ENCODE measurements around the gene ZNF587B. TPM values are rescaled to one million over a fixed set of nuclear protein-coding genes. Genes with fewer than 3 reads are reported as not detected.
"Not testable (repeated sequence)": the region's sequence is repeated elsewhere in the genome, so short reads cannot be mapped to it uniquely, and the experiment has no call there.

ZNF587B gene
- total and polyA plus RNA-seq, 2 experiments from 2014 or later: 5.1 to 10.1 TPM

DNA sequence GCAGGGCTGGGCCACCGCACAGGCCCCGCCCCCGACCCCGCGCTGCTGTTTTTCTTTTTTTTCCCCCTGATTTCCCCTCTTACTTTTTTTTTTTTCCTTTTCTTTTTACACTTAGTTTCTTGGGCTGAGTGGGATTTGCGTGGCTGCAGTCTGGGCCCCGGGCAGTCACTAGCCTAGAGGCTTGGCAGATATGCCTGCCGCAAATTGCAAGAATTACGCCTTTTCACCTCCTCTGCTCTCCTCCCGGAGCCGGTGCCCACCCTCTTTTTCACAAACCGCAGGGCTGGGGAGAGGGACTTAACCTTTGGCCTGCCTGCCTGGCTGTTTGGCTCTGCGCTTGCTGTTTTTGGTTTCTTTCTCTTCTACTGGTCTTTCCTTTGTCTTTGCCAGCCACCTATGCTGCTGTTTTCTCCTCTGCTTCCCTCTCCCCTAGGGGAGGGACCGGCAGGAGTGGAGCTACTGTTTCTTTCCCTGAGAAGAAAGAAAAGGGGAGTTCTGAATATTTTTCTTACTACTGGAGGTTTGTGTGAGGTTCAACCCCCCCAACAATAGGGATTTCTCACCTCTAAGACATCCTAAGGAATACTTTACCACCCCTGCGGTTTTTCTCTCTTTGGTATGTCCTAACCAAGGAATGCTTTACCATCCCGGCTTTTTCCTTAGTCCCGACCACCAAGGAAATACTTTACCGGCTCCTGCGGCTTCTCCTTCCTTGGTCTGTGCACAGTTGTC, 26.3 kb upstream of the ZNF587B start:
- DNase-seq: peak; percentile 78
- peaks cover 12% of the 10 kb centered on the region; the same call in 1 of the 2 replicates for H3K36me3 ChIP-seq (ENCODE audit: low read depth)
- H3K27me3 ChIP-seq (replicated peaks; ENCODE audit: insufficient read depth): no peaks in the 10 kb centered on the region
- peaks cover 74% of the 10 kb centered on the region for H3K79me2 ChIP-seq (ENCODE audit: insufficient read depth)
- 1 to 3% methylated on average over 14 to 19 of the region's 19 CpGs for WGBS, 2 experiments (ENCODE audit: low coverage in 1 of 2, low lambda C conversion rate in 2 of 2, missing lambda C conversion rate in 2 of 2)
- in situ Hi-C loops (cut with MboI): no loop called here
- peak overlapping the region; percentile 94 for H3K4me3 ChIP-seq
- TF ChIP-seq EZH2 (IDR thresholded peaks at IDR 0.05; ENCODE audit: insufficient read depth, poor library complexity, severe bottlenecking): no peak
- no peak for TF ChIP-seq EZH2phosphoT487 (IDR thresholded peaks at IDR 0.05; ENCODE audit: insufficient read depth, low read depth)
- H3K9me2 ChIP-seq (ENCODE audit: insufficient read depth): no peaks in the 10 kb centered on the region
- no peaks in the 10 kb centered on the region for H4K20me1 ChIP-seq (ENCODE audit: insufficient read depth)
- no peaks in the 10 kb centered on the region for H3K9me3 ChIP-seq (ENCODE audit: low read depth)
- H3K4me1 ChIP-seq (ENCODE audit: insufficient read depth): peaks cover 13% of the 10 kb centered on the region
- peak overlapping the region; percentile 97 for H3K4me2 ChIP-seq (ENCODE audit: unreplicated experiment)
- peaks cover 29% of the 10 kb centered on the region for H3F3A ChIP-seq (ENCODE audit: insufficient read depth)
- peak overlapping the region; percentile 90 for H3K9ac ChIP-seq
- peak overlapping the region; percentile 94 for H2AFZ ChIP-seq
- peak overlapping the region; percentile 88 for H3K27ac ChIP-seq

DNA sequence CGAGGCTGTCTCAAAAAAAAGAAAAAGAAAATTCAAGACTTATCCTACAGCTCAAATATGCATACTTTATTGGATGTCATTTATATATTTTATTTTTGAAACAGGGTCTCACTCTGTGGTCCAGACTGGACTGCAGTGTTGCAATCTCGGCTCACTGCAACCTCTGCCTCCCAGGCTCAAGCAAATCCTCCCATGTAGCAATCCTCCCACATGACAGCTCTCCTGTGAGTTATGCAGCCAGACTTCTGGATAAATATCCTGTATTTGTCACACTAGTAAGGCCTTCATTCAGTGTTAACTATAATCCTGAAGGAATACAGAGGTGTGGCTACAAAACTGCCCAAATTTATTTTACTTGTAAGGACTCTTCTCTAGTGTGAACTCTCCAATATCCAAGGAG, 22.6 kb upstream of the ZNF587B start:
- Histone ChIP-seq H3K4me1 (ENCODE audit: insufficient read depth) (peaks cover 9% of the 10 kb centered on the region), H3K27me3 (replicated peaks; ENCODE audit: insufficient read depth) (no peaks in the 10 kb centered on the region), H3K79me2 (ENCODE audit: insufficient read depth) (peaks cover 72% of the 10 kb centered on the region), H3K4me3 (no peak overlapping the region), H2AFZ (no peak overlapping the region), H3K36me3 (ENCODE audit: low read depth) (peaks cover 12% of the 10 kb centered on the region; the same call in 1 of the 2 replicates), H3K9me2 (ENCODE audit: insufficient read depth) (no peaks in the 10 kb centered on the region), H3F3A (ENCODE audit: insufficient read depth) (peaks cover 29% of the 10 kb centered on the region), H3K9ac (no peak overlapping the region), H3K4me2 (ENCODE audit: unreplicated experiment) (no peak overlapping the region), H3K9me3 (ENCODE audit: low read depth) (no peaks in the 10 kb centered on the region), H3K27ac (0 out of 2 replicates have a peak overlapping the region, but pooled peaks have one; percentile 10), H4K20me1 (ENCODE audit: insufficient read depth) (no peaks in the 10 kb centered on the region)
- DNase-seq: peak; percentile 51
- TF ChIP-seq EZH2 (IDR thresholded peaks at IDR 0.05; ENCODE audit: insufficient read depth, poor library complexity, severe bottlenecking) (no peak), EZH2phosphoT487 (IDR thresholded peaks at IDR 0.05; ENCODE audit: insufficient read depth, low read depth) (no peak)
- 90 to 95% methylated on average over 2 of the region's 2 CpGs for WGBS, 2 experiments (ENCODE audit: low coverage in 1 of 2, low lambda C conversion rate in 2 of 2, missing lambda C conversion rate in 2 of 2)
- in situ Hi-C loops (cut with MboI): no loop called here

DNA sequence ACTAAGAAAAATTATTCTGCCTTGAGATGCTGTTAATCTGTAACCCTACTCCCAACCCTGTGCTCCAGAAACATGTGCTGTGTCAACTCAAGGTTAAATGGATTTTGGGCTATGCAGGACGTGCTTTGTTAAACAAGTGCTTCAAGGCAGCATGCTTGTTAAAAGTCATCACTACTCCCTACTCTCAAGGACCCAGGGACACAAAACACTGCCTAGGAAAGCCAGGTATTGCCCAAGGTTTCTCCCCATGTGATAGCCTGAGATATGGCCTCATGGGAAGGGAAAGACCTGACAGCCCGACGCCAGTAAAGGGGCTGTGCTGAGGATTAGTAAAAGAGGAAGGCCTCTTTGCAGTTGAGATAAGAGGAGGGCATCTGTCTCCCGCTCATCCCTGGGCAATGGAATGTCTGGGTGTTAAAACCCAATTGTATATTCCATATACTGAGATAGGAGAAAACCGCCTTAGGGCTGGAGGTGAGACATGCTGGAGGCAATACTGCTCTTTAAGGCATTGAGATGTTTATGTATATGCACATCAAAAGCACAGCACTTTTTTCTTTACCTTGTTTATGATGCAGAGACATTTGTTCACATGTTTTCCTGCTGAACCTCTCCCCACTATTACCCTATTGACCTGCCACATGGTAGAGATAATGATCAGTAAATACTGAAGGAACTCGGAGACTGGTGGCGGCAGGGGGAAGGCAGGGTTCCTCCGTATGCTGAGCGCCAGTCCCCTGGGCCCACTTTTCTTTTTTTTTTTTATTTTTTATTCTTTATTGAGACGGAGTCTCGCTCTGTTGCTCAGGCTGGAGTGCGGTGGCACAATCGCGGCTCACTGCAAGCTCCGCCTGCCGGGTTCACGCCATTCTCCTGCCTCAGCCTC, 19.4 kb upstream of the ZNF587B start:
- H3K27me3 ChIP-seq (replicated peaks; ENCODE audit: insufficient read depth); in situ Hi-C loops (cut with MboI); H4K20me1 ChIP-seq (ENCODE audit: insufficient read depth); H3K9me3 ChIP-seq (ENCODE audit: low read depth); H3K4me2 ChIP-seq (ENCODE audit: unreplicated experiment); H3K9ac ChIP-seq; H2AFZ ChIP-seq; H3K4me1 ChIP-seq (ENCODE audit: insufficient read depth); H3K9me2 ChIP-seq (ENCODE audit: insufficient read depth); H3K27ac ChIP-seq; H3K4me3 ChIP-seq; DNase-seq: not testable (repeated sequence)
- peaks cover 79% of the 10 kb centered on the region for H3K79me2 ChIP-seq (ENCODE audit: insufficient read depth)
- peaks cover 10% of the 10 kb centered on the region; the same call in 1 of the 2 replicates for H3K36me3 ChIP-seq (ENCODE audit: low read depth)
- 80 to 83% methylated on average over 17 of the region's 17 CpGs for WGBS, 2 experiments (ENCODE audit: low coverage in 1 of 2, low lambda C conversion rate in 2 of 2, missing lambda C conversion rate in 2 of 2)
- peaks cover 11% of the 10 kb centered on the region for H3F3A ChIP-seq (ENCODE audit: insufficient read depth)

DNA sequence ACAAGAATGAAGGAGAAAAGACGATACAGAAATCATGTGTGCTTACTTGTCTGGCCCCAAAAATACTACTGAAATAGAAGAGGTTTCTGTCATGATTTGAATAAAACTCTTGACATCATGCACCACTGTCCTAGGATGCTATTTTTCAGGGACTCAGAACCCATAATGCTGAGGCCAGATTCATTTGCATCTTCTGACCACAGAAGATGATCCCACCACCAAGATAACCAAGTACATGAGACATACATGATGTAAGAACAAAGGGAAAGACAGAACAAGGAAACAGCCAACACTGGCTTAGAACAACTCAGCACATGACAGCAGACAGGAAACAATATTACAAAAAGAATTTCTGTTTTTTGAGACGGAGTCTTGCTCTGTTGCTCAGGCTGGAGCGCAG, 17.9 kb upstream of the ZNF587B start:
- peaks cover 8% of the 10 kb centered on the region; the same call in 1 of the 2 replicates for H3K36me3 ChIP-seq (ENCODE audit: low read depth)
- DNase-seq: no peak
- H3K9ac ChIP-seq: no peak overlapping the region
- no peaks in the 10 kb centered on the region for H4K20me1 ChIP-seq (ENCODE audit: insufficient read depth)
- H3K4me1 ChIP-seq (ENCODE audit: insufficient read depth): no peaks in the 10 kb centered on the region
- TF ChIP-seq EZH2phosphoT487 (IDR thresholded peaks at IDR 0.05; ENCODE audit: insufficient read depth, low read depth) (no peak), EZH2 (IDR thresholded peaks at IDR 0.05; ENCODE audit: insufficient read depth, poor library complexity, severe bottlenecking) (no peak)
- 94 to 97% methylated on average over 3 of the region's 3 CpGs for WGBS, 2 experiments (ENCODE audit: low coverage in 1 of 2, low lambda C conversion rate in 2 of 2, missing lambda C conversion rate in 2 of 2)
- no peak overlapping the region for H3K27ac ChIP-seq
- peaks cover 68% of the 10 kb centered on the region for H3K79me2 ChIP-seq (ENCODE audit: insufficient read depth)
- H3K27me3 ChIP-seq (replicated peaks; ENCODE audit: insufficient read depth): no peaks in the 10 kb centered on the region
- H3K4me2 ChIP-seq (ENCODE audit: unreplicated experiment): no peak overlapping the region
- H3K4me3 ChIP-seq: no peak overlapping the region
- peaks cover 10% of the 10 kb centered on the region for H3F3A ChIP-seq (ENCODE audit: insufficient read depth)
- no peaks in the 10 kb centered on the region for H3K9me2 ChIP-seq (ENCODE audit: insufficient read depth)
- no peaks in the 10 kb centered on the region for H3K9me3 ChIP-seq (ENCODE audit: low read depth)
- H2AFZ ChIP-seq: no peak overlapping the region
- in situ Hi-C loops (cut with MboI): no loop called here

GRCh38 chr19:57812975-57813820, 16.9 kb upstream of the ZNF587B start:
- H4K20me1 ChIP-seq (ENCODE audit: insufficient read depth); DNase-seq; H3K27ac ChIP-seq; in situ Hi-C loops (cut with MboI); H3K36me3 ChIP-seq (ENCODE audit: low read depth); H3K4me2 ChIP-seq (ENCODE audit: unreplicated experiment); H2AFZ ChIP-seq; H3K9me3 ChIP-seq (ENCODE audit: low read depth); H3F3A ChIP-seq (ENCODE audit: insufficient read depth); H3K27me3 ChIP-seq (replicated peaks; ENCODE audit: insufficient read depth); H3K4me1 ChIP-seq (ENCODE audit: insufficient read depth); H3K9me2 ChIP-seq (ENCODE audit: insufficient read depth): not testable (repeated sequence)
- Histone ChIP-seq H3K4me3 (peak overlapping the region; percentile 93; the same call in 1 of the 2 replicates), H3K9ac (0 out of 2 replicates have a peak overlapping the region, but pooled peaks have one; percentile 91), H3K79me2 (ENCODE audit: insufficient read depth) (peaks cover 68% of the 10 kb centered on the region)
- 83 to 85% methylated on average over 13 of the region's 13 CpGs for WGBS, 2 experiments (ENCODE audit: low coverage in 1 of 2, low lambda C conversion rate in 2 of 2, missing lambda C conversion rate in 2 of 2)

Data from GM23248 (cell line).